GM21423 (cell line): ENCODE results near the gene MRPL47.
"Not testable (repeated sequence)": the region's sequence is repeated elsewhere in the genome, so short reads cannot be mapped to it uniquely, and the experiment has no call there.

Source experiments
- ATAC-seq: cut with Tn5 transposase; IDR thresholded peaks from one replicate; pipeline ENCODE4 v1.9.1; 2021; ENCODE audit warnings: mild to moderate bottlenecking, moderate library complexity; ENCODE audit not compliant: unreplicated experiment

MRPL47 gene

DNA sequence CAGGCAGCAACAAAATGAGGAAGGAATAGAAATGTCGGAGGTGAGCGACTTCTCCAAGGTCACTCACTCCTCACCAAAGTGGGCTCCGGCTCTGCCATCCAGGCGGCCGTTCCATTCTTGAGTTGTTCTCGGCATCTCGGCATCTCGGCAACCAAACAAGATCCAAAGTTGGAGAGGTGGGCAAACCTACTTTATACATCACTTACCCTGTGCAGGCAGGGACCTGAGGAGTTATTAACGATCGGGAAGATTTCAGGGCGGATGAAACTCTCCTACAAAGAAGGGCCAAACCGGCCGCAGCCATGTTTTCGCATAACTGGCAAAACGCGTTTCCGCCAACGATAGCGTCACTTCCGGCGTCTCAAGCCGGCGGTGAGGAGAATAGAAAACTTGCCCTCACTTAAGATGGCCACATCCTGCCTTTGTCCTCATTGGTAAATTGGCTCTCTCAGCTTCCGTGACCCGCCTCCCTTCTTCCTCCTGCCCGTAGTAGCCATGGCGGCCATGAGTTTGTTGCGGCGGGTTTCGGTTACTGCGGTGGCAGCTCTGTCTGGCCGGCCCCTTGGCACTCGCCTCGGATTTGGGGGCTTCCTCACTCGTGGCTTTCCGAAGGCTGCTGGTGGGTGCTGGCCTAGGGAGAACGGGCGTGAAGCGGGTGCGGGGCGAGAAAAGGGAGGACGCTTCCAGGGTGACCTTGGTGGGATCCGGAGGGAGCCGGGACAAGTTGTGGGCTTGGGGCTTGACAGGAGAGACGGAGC lies at the start of gene MRPL47, which contains the start of gene NDUFB5:
Gene MRPL47 (minus strand): TSS at position 318 of the 758 bp plus-strand sequence. CDS start 14 bp downstream, at position 304.
Gene NDUFB5 (plus strand): TSS at position 474 of the 758 bp plus-strand sequence. CDS start 22 bp downstream, at position 496.
- ATAC-seq: peak; percentile 96

DNA sequence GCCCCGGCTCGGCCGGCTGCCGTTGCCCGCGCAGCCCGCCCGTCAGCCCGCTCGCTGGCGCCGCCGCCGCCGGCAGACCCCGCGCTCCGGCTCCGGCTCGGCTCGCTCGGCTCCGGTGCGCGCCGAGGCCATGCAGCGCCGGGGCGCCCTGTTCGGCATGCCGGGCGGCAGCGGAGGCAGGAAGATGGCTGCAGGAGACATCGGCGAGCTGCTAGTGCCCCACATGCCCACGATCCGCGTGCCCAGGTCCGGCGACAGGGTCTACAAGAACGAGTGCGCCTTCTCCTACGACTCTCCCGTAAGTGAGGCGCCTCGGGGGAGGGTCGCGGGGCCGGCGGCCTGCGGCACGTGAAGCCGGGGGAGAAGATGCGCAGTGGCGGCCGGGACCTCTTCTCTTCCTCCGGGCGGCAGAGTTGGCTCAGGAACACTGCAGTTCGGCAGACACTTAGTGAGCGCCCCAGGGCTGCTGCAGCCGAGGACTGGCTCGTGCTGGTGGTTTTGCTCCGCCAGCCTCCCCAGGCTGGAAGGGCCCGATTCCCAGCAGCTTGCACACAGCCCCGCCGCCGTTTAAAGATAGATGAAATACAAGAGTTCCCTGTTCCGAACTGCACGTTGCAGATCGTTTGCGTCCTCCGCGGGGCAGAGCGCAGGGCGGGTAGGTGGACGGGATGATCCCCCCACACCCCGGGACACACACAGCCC lies 48.8 kb upstream of the MRPL47 start:
- peak; percentile 55 for ATAC-seq

DNA sequence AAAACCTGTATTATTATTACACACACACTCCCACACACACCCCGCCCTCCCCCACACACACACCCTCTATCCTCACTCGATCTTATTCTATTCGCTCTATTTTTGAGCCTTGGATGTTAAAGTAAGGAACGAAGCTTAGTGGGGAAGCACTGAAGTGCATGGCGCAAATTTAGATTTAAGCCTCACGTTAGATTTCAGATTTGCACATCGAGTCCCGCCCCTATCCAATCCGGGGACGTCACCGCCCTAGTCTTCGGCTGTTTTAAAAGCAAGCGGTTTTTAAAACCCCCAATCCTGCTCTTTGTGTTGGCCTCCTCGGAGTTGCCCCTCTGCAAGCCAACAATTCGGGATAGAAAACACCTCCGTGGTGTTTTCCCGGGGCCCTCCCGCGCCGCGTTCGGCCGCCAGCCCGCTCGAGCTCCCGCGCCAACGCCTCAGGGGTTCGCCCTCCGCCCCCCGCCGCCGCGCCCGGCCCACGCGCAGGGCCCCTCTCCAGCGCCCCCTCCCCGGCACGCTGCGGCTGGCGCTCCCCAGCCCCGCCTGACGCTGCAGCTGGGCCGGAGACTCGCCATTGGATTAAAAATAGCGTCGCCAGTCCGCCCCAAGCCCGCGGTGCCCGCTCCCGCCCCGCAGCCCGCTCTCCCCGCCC lies 48.1 kb upstream of the MRPL47 start, which contains the start of gene USP13:
Gene USP13 (plus strand): TSS at position 594 of the 649 bp plus-strand sequence. CDS start 186 bp downstream, outside the sequence.
- peak; percentile 62 for ATAC-seq

DNA sequence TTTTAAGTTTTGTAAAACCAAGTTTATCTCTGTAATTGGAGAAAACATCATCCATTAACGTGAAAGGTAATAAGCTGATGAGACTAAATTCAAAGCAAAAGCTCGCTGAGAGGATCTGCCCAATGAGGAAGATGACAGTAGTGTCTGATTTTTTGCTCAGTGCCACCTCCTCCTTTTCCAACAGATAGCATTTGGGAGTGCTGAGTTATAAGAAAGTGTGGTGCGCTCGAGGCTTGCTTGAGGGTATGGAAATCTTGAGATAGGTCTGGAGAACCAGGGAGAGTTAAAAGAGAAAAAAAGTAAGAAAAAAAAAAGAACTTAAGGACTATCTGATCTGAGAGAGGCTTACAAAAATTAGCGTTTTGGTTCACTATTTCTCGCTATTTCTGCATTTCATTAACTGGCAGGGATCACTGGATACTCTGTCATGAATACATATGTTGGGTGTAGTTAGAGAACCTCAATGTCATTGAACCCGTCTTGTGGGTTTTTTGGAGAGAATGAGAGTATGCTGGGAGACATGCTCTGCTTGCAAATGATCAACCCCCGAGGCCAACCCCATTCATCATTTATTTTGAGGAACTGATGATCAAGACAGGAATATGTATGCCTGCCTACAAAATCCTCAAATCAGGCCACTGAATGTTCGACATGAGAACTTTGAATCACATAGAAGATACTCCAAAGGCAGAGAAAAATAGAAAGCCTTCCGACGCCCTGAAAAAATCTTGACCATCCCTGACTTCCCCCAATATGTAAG lies 47.4 kb upstream of the MRPL47 start:
- ATAC-seq: no peak

DNA sequence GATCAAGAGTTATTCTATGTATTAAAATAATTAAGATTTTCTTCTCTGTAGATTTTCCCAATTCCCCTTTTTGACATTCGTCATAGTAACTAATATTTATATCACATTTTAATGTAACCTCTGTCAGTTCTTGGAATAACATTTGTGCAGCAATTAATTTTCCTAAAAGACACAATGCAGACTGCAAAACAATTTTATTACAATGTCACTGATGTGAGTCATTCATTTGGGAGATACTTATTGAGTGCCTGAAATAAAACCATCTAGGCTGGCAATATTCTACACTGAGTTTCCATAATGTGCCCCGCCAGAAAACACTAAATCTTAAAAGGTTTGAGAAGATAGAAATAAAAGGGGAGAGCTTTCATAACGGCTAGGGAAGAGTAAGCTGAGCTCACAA lies 41.7 kb upstream of the MRPL47 start:
- ATAC-seq: no peak

DNA sequence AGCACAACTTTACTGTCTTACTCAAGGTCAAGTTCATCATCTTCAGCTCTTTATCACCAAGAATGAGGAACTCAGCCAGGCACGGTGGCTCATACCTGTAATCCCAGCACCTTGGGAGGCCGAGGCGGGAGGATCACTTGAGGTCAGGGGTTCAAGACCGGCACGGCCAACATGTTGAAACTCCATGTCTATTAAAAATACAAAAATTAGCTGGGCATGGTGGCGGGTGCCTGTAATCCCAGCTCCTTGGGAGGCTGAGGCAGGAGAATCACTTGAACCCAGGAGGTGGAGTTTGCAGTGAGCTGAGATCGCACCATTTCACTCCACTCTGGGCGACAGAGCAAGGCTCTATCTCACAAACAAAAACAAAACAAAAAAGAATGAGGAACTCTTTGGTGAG lies 39.4 kb upstream of the MRPL47 start:
- not testable (repeated sequence) for ATAC-seq

DNA sequence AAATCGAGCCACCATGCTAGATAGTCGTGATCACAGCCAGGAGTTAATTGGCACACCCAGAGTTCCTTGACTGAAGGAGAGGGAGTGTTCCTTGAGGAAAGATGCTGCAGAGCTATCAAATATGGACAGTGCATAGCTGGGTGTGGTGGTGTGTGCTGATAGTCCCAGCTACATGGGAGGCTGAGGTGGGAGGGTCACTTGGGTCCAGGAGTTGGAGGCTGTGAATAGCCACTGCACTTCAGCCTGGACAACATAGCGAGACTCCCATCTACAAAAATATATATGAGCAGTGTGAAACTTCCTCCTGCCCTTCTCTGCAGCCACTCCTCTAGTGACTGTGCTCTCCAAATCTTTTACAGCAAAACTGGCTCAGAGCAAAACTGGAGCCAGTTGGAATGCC lies 38.4 kb upstream of the MRPL47 start:
- ATAC-seq: no peak

DNA sequence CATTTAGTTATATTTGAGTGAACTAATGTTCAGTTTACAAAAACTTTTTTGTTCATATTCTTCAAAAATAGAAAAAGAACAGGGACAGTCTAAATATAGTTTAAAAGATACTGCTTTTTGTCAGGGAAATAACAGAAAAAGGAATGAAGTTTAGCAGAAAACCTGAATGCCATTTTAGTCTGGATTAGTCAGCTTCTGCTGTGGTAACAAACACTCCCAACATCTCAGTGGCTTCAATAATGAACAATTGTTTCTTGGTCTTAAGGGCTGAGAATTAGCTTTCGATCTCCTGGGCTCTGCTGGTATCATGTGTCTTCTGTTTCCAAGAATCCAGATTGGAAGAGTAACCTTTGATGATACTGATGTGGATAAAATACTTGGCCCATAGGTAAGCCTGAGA lies 36.0 kb upstream of the MRPL47 start:
- no peak for ATAC-seq

DNA sequence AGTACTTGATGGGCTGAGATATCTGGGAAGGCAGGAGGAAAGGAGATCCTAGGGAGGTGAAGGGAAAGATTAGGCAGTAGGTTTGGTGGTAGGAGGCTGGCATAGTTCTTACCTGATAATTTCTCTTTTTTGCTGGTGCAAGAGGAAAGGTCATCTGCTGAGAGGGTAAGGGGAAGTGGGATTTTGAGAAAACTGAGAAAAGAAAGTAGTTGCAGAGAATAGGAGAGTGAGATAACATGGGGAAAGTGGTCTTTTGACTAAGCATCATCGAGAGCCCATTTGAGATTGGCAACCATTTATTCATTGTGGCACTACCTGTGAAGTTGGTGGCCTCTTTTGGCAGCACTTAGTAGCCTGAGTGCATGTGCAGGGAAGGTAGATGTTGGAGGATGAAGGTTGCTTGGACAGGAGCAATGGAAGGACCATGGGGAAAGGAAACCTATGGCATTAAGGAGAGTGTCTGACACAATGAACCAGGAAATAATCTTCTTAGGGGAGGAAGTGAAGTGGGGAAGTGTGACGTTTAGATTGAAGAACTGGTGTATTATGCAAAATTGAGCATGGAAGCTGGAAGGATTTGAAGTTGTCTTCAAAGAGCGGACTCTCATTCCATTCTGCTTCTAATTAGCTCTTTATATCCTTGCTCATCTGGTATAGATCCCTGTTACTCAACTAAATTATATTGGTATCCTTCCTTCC lies 26.5 kb upstream of the MRPL47 start:
- no peak for ATAC-seq

DNA sequence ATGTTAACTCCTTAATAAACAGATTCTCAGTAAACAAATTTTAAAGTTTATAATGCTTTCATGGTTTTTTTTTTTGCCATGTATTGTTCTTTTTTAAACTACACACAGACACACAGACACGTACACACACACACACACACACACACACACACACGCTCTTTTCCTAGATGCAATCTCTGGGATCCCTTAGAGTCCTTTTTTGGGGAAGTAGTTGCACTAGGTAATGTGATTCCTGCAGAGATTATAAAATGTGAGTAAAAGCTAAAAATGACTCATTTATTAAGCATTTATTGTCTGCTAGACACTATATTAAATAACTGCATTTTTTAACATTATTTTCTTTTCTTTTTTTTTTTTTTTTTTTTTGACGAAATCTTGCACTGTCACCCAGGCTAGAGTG lies 20.0 kb upstream of the MRPL47 start:
- ATAC-seq: no peak

DNA sequence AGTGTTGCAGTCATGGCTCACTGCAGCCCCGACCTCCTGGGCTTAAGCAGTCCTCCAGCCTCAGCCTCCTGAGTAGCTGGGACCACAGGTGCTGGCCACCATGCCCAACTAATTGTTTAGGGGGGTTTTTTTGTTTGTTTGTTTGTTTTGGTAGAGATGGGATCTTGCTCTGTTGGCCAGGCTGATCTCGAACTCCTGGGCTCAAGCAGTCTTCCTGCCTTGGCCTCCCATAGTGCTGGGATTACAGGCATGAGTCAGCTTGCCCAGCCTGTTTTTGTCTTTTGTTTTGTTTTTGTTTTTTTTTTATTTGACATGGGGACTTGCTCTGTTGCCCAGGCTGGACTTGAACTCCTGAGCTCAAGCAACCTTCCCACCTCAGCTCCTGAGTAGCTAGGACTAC lies 17.6 kb upstream of the MRPL47 start:
- ATAC-seq: no peak

DNA sequence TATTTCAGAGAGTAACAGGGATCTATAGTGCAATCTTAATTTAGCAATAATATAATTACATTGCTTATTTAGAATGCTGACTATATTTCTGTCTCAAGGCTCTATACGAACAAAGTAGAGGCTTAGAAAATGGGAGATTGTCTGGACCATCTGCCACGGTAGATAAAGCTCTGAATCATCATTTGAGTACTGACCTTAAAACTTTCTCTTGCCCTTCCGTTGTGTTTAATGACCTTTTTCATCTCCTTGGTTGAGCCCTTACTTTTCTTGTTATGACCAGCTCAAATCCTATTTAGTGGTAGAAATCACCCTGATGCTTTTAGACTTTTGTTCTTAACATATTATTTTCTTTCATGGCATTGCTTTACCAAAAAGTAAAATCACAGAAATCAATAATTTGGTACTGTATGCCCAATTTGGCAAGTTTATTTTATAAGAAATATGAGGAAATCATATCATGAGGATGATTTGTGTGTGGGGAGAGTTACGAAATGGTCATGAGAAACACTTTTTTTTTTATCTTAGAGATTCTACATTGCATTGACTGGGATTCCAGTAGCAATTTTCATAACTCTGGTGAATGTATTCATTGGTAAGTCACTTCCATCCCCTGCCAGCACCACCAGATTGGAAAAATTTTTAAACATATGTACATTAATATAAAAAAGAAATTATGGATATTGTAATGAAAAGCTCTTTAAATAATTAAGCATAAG lies 11.2 kb upstream of the MRPL47 start:
- ATAC-seq: no peak

DNA sequence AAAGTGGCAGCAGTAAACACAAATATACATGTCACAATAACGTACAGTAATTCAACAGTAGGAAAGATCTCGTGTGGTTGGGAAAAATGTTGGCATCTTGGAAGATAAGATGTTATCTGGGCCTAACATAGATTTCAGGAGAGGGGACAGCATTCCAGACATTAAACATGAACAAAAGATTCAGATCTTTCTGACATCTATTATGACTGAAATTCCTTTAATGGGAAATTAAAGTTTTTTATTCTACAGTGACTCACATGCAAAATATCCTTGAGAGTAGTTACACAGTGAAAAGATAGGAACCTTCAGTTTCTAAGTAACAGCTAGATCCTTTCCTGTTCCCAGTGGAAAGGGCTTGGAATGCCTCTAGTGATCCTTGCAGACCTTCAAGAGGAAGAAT lies 9.4 kb upstream of the MRPL47 start:
- no peak for ATAC-seq

DNA sequence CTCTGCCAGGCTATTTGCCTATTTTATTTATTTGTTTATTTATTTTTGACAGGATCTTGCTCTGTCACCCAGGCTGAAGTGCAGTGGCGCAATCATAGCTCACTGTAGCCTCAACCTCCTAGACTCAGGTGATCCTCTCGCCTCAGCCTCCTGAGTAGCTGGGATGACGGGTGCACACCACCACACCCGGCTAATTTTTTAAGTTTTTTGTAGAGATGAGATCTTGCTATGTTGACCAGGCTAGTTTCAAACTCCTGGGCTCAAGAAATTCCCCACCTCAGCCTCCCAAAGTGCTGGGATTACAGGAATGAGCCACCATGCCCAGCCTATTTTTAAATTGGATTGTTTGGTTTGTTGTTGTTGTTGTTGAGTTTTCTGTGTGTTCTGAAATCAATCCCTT lies 5.6 kb upstream of the MRPL47 start:
- ATAC-seq: no peak

DNA sequence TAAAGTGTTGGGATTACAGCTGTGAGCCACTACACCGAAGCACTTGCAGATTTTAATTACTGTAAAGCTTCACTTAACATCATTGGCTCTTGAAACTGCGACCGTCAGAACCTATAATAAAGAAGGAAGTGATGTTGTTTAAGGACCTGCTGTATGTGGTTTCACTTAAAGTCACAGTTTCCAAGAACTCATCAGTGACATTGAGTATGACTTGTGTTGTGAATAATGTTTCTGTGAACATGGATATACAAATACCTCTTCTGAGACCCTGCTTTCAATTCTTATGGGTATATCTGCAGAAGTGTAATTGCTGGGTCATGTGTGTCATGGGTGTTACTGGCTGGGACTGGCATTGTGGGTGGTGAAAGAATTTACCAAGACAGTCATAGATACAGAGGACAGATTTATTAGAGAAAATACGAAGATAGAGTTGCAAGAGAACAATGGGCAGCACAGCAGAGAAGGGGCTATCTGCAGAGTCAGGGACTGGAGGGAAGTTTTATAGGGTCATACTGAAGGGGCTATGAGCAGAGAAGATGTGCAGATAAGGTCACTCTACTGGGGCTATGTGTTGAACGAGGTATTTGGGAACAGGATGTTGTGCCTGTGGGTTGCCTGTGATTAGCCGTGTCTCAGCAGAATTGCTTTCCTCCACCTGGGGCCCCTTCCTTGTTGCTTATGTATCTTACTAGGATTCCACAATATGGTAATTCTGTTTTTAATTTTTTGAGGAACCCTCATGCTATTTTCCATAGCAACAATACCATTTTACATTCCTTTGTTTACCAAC lies 4.7 kb upstream of the MRPL47 start:
- ATAC-seq: peak; percentile 51

DNA sequence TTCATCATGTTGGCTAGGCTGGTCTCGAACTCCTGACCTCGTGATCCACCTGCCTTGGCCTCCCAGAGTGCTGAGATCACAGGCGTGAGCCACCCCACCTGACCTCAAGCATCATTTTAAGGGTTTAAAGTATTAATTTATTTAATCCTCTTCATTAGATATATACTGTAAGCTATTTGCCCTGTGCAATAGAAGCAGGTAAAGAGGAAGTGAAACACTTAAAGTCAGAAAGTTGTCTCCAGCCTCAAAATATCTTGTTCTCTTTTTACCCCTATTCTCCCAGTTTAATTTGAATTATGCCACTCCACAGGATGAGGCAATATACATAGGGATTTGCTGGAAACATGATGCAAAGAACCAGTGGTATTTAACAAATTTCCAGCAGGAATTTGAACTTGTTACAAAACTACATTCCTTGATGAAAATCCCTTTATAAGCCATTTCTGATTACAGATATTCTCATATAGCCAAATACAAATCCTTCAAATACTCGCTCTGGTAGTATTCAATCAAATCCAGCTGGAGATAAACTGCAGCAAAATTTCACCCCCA lies 2.2 kb upstream of the MRPL47 start:
- ATAC-seq: no peak

DNA sequence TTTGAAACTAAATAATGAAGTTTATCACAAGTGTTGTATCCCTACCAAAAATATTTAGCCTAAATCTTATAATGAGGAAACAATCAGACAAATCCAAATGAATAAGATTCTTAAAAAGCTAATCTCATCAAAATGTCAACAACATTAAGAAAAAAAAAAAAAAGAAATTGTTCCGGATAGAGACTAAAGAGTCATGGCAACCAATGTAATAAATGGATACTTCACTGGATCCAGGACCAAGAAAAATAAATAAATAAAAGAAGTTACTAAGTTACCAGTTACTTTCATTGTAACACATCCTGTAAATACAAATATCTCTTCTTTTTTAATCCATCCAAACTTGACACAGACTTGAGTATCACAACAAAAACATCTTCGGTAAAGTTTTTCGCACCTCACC lies 607 bp downstream of the MRPL47 start:
- ATAC-seq: no peak

DNA sequence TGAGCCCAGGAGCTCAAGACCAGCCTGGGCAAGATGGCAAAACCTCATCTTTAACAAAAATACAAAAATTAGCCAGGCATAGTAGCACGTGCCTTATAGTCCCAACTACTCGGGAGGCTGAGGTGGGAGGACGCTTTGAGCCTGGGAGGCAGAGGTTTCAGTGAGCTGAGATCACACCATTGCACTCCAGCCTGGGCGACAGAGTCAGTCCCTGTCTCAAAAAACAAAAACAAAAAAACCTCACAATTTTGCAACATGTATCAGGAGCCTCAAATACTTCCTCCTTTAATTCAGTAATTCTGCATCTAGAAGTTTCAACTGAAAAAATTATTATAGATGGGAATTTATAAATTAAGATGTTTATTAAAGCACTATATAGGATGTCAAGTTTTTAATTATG lies 1.1 kb downstream of the MRPL47 start:
- no peak for ATAC-seq

DNA sequence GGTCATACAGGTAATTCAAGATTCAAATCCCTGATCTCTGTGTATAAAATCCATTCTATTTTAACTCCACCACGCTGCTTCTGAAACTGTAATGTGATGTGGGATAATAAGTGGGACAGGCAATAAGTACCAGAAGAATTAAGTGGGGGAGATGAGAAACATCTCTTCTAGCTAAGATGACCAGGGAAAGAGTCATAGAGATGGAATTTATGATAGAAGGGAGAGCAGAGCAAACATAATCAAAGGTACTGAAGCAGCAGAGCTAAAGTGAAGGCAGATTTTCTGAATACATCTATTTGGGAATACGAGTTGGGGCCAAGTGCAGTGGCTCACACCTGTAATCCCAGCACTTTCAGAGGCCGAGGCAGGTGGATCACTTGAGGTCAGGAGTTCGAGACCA lies 4.9 kb downstream of the MRPL47 start:
- no peak for ATAC-seq
